Caki2 (cell line): ENCODE data around the gene KCNQ1OT1. TPM values are rescaled to one million over a fixed set of nuclear protein-coding genes. Genes with fewer than 3 reads are reported as not detected.

Source experiments
- DNase-seq: peaks from one replicate; pipeline ENCODE4 v3.0.0-alpha.2; 2015; ENCODE audit warnings: low read depth
- in situ Hi-C: cut with HindIII; loops from 2 replicates; pipeline ENCODE4 v1.10.0; 2016; ENCODE audit warnings: low sequenced_read_pairs, low pct_unique_long_range_greater_than_20kb, mixed read lengths
- total RNA-seq: library from RNA; depleted of rRNA; stranded (reverse); fragments of >200 nt; shearing (Covaris generic); gene quantifications from 2 replicates; pipeline ENCODE4 v1.2.3, GENCODE V29; 2014; ENCODE audit warnings: low replicate concordance

Gene KCNQ1OT1
- total RNA-seq, 1 experiment from 2014 or later: not detected

GRCh38 chr11:2593393-2593950, 106.3 kb downstream of the KCNQ1OT1 start:
- in situ Hi-C loops: no loop called here
- DNase-seq: no peak

- in situ Hi-C loops: no loop called here
- no peak for DNase-seq
Measured at GRCh38 chr11:2592559-2593392, 107.0 kb downstream of the KCNQ1OT1 start.

GRCh38 chr11:2591805-2592204, 108.0 kb downstream of the KCNQ1OT1 start:
- DNase-seq: no peak

GRCh38 chr11:2590965-2591754, 108.6 kb downstream of the KCNQ1OT1 start:
- in situ Hi-C loops: no loop called here
- no peak for DNase-seq

More at GRCh38 chr11:2591805-2592204, 108.0 kb downstream of the KCNQ1OT1 start:
- in situ Hi-C loops: no loop called here

GRCh38 chr11:2590131-2590964, 109.4 kb downstream of the KCNQ1OT1 start:
- in situ Hi-C loops: no loop called here
- no peak for DNase-seq

- no peak for DNase-seq
- in situ Hi-C loops: no loop called here
Measured at GRCh38 chr11:2589538-2589934, 110.3 kb downstream of the KCNQ1OT1 start.

- in situ Hi-C loops: no loop called here
- DNase-seq: no peak
Measured at GRCh38 chr11:2588809-2589537, 110.8 kb downstream of the KCNQ1OT1 start.

GRCh38 chr11:2587976-2588748, 111.6 kb downstream of the KCNQ1OT1 start:
- no peak for DNase-seq
- in situ Hi-C loops: no loop called here

- in situ Hi-C loops: no loop called here
- DNase-seq: no peak
Measured at GRCh38 chr11:2587132-2587930, 112.5 kb downstream of the KCNQ1OT1 start.

GRCh38 chr11:2586793-2587131, 113.0 kb downstream of the KCNQ1OT1 start:
- DNase-seq: no peak
- in situ Hi-C loops: no loop called here

- in situ Hi-C loops: no loop called here
- DNase-seq: no peak
Measured at GRCh38 chr11:2586087-2586792, 113.6 kb downstream of the KCNQ1OT1 start.

GRCh38 chr11:2585566-2586086, 114.2 kb downstream of the KCNQ1OT1 start:
- in situ Hi-C loops: no loop called here
- DNase-seq: no peak

GRCh38 chr11:2584812-2585565, 114.8 kb downstream of the KCNQ1OT1 start:
- in situ Hi-C loops: no loop called here
- DNase-seq: no peak

GRCh38 chr11:2584434-2584811, 115.4 kb downstream of the KCNQ1OT1 start:
- DNase-seq: no peak
- in situ Hi-C loops: no loop called here

GRCh38 chr11:2583605-2583958, 116.2 kb downstream of the KCNQ1OT1 start:
- in situ Hi-C loops: no loop called here
- DNase-seq: no peak
